HG02938 (cell line): ENCODE results near the gene CROCC.
"Not testable (repeated sequence)": the region's sequence is repeated elsewhere in the genome, so short reads cannot be mapped to it uniquely, and the experiment has no call there.

ENCODE experiments used
- ATAC-seq: cut with Tn5 transposase; IDR thresholded peaks from one replicate; pipeline ENCODE4 v1.9.1; 2021; ENCODE audit warnings: mild to moderate bottlenecking, moderate library complexity; ENCODE audit not compliant: unreplicated experiment

CROCC gene, protein sequence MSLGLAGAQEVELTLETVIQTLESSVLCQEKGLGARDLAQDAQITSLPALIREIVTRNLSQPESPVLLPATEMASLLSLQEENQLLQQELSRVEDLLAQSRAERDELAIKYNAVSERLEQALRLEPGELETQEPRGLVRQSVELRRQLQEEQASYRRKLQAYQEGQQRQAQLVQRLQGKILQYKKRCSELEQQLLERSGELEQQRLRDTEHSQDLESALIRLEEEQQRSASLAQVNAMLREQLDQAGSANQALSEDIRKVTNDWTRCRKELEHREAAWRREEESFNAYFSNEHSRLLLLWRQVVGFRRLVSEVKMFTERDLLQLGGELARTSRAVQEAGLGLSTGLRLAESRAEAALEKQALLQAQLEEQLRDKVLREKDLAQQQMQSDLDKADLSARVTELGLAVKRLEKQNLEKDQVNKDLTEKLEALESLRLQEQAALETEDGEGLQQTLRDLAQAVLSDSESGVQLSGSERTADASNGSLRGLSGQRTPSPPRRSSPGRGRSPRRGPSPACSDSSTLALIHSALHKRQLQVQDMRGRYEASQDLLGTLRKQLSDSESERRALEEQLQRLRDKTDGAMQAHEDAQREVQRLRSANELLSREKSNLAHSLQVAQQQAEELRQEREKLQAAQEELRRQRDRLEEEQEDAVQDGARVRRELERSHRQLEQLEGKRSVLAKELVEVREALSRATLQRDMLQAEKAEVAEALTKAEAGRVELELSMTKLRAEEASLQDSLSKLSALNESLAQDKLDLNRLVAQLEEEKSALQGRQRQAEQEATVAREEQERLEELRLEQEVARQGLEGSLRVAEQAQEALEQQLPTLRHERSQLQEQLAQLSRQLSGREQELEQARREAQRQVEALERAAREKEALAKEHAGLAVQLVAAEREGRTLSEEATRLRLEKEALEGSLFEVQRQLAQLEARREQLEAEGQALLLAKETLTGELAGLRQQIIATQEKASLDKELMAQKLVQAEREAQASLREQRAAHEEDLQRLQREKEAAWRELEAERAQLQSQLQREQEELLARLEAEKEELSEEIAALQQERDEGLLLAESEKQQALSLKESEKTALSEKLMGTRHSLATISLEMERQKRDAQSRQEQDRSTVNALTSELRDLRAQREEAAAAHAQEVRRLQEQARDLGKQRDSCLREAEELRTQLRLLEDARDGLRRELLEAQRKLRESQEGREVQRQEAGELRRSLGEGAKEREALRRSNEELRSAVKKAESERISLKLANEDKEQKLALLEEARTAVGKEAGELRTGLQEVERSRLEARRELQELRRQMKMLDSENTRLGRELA (N-terminal part only)

GRCh38 chr1:16921391-16922185 is at the start of gene CROCC:
Gene CROCC, plus strand, starts transcription at chr1:16921931. Its CDS starts 88 bp downstream, at chr1:16922019.
- no peak for ATAC-seq

DNA sequence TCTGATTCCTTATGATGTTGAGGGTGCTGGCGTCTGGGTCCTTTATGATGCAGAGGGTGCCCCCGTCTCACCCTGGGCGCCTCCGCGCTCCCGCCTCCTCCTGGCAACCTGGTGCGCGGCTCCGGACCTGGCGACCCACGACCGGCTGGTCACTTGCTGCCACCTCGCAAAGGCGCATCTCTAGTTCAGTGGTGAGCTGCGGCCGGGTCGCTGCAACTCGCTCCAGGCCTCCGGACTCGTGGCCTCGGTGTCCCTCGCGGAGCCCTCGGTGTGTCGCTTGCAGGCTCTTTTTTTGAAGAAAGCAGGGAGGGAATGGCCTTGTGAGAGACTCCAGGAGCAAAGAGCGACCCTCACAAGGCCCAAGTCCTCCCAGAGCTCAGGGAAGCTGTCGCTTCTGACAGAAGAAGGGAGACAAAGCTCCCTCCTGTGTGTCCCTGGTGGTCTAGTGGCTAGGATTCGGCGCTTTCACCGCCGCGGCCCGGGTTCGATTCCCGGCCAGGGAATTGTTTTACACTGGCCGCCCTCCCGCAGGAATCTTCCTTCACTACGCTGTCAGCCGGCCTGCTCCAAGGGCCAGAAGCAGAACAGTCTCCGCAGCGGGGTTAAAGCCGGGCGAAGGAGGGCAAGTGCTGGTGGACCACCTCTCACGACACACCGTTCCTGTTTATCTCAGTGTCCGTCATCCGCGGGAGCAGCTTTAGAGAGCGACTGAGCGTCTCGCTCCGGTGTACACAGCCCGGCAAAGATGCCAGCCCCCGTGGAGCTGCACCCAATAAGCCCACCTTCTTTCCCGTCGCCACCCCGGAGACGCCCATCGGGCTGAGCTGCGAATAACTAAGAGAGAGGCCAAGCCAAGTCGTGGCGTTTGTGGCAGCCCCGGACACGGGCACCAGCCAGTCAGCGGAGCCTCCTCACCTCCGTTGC is 49.3 kb upstream of the CROCC start:
- ATAC-seq, result not testable (repeated sequence)

GRCh38 chr1:16873076-16873879 is 48.5 kb upstream of the CROCC start:
- not testable (repeated sequence) for ATAC-seq

DNA sequence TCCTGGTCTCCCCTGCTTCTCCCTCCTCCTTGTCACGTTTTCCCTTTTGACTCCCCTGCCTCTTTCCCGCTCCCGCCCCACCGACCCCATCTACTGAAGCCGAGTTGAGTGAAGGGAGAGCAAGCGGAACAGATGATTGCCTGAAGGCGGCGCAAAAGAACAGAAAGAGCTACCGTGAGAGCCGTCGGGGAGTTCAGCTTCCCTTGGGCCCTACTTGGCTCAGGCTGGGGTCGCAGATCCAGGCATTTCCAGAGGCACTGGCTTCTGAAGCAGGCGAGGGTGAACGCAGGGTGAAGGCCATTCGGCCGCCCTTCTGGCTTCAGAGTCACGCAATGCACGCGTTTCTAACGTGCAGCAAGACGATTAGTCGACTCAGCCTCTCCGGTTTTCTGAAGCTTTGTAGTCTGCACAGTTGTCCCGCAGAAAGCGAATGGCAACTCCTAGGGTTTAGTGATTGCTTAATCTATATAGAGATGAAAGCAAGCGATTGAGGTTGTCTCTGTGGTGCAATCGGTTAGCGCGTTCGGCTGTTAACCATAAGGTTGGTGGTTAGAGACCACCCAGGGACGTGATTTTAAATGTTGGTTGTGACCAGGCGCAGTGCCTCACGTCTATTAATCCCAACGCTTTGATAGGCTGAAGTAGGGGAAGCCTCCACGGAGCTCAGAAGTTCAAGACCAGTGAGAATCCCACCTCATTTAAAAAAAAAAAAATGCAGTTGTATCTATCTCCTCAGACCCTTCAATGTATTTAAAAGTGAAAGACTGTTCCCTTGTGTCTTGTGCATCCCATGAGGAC is 46.6 kb upstream of the CROCC start:
- not testable (repeated sequence) for ATAC-seq

DNA sequence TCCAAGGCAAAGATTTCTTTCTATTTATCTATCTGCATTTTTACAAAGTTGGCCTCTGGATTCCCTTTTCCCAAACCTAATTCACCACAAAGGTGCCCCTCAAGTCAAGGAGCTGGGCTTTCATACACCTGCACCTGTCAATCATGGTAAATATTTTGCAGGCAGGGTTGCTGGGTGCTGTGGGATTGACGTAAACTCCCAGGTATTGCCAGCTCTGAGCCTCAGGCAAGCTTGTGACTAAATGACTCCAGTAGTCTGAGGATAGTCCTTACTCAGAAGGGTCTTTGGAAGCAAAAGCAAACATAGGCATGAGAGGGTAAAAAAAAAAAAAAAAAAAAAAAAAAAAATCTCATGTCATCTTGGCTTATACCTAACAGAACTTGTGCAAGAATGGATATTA is 40.0 kb upstream of the CROCC start:
- ATAC-seq, result not testable (repeated sequence)

- ATAC-seq, result no peak
Measured at GRCh38 chr1:16882986-16883385, 38.7 kb upstream of the CROCC start.

DNA sequence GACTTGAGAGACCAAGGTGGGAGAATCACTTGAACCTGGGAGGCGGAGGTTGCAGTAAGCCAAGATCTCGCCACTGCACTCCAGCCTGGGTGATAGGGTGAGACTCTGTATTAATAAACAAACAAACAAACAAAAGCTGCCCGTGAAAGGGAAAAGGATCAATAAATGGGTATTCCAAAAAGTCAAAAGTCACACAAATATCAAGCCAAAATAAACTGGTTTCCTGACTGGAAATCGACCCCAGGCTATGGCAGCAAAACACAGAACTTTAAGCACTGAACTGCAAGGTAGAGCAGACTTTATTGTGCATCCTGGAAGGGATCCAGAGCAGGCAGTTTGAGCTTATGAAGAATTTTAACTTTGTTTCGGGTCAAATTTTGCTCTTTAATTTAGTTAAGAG is 37.2 kb upstream of the CROCC start:
- ATAC-seq, result not testable (repeated sequence)

DNA sequence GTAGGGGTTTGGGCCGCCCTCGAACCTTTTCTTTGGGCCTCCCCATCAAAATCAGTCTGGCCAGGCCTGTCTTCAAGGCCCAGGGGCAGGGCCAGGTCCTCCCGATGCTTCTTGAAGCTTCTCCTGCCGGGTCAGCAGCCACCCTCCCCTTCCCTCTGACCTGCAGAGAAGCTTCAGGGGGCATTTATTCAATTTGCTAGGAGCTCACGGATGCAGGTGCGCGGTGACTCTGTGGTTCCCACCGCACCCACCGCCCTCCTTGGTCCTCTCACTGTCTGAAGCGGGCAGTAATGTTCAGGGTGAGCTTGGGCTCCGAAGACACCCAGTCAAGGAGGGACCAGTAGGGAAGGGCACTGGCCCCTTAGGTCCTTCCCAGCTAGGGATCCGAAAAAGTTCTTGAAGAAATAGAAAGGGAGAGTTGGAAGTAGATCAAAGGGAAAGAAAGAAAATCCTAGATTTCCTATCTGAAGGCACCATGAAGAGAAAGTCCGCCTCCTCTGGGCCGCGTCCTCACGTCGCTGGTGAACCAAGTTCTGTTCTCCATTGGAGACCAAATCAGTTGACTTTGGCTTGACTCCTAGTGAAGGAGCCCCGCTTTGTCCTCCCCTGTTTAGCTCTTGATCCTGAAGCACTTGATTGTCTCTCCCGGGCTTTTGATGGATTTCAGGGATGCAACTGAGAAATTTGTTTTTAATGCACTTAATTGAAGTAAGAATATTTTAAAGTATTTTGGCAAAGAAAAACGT is 34.7 kb upstream of the CROCC start:
- ATAC-seq, result no peak

DNA sequence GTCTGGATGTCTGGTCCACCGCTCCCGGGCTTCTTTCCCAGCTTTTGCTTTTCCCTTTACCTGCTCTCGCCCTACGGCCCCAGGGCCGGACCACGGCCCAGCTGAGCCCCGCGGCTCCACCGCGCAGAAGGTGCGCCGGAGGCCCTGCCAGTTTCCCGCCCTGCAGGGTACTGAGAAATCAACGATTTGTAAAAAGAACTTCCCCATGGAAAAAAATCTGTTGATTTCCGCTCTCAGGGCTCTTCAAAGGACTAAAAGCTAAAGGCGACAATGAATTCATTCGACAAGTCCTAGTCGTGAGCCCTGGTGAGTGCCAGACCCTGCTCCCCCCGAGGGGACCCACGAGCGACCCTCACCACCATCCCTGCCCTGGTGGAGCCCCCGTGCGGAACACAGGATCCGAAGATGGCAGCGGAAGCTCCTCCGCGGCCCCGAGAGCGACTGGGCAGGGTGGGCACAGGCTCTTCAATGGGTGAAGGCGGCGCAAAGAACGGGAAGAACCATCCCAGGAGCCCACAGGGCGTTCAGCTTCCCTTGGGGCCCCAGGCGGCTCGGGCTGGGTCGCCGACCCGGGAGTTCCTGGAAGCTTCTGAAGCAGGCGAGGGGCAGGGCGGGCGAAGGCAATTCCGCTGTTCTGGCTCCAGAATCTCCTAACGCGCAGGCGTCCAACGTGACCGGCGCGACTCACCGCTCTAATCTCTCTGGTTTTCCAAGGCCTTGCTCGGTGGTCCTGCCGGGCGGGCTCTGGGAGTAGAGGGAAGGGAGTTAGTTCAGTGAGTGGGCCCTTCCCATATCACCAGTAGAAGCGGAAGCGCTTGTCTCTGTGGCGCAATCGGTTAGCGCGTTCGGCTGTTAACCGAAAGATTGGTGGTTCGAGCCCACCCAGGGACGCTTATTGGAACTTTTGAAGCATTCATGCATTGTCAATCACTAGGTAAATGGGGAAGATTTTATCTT is 32.6 kb upstream of the CROCC start:
- no peak for ATAC-seq

- not testable (repeated sequence) for ATAC-seq
Measured at GRCh38 chr1:16890539-16891021, 31.2 kb upstream of the CROCC start.

GRCh38 chr1:16891057-16891456 is 30.7 kb upstream of the CROCC start:
- not testable (repeated sequence) for ATAC-seq

DNA sequence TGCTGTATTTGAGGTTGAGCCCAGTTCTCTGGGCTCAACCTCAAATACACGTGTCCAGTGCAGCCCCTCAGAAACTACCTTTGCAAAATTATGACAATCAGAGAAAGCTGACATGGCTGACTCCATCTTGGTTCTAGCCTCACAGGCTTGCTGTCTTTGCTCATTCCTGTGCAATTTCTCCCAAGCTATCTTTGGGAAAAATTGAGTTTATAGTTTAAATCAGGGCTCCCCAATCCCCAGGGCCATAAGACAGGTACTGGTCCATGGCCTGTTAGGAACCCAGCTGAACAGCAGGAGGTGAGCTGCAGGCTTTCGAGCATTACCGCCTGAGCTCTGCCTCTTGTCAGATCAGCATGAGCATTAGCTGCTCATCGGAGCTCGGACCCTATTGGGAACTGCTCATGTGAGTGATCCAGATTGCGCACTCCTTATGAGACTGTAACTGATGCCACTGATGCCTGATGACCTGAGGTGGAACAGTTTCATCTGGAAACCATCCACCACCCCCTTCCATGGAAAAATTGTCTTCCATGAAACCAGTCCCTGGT is 28.7 kb upstream of the CROCC start:
- not testable (repeated sequence) for ATAC-seq

GRCh38 chr1:16893796-16894195 is 27.9 kb upstream of the CROCC start:
- not testable (repeated sequence) for ATAC-seq

GRCh38 chr1:16894338-16894737 is 27.4 kb upstream of the CROCC start:
- ATAC-seq, result not testable (repeated sequence)

DNA sequence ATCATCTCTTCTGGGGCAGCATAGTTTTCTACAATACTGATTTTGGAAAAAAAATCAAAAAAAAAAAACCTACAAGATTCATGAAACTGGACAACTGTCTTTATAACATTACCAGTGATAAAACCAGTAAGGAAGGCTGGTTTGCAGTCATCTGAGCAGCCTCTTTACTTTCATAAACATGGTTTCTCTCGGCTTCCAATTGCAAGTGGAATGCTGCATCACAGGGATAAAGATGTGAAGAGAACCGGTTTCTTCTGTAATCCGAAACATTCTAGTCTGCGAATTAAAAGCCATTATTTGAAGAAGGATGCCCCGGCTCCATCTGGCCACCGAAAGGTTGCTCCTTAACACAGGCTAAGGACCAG is 26.5 kb upstream of the CROCC start:
- not testable (repeated sequence) for ATAC-seq
